ENCODE measurements around the gene SH3GL1. TPM values are rescaled to one million over a fixed set of nuclear protein-coding genes. Genes with fewer than 3 reads are reported as not detected.

Gene SH3GL1
- total RNA-seq, 1 experiment from 2014 or later: 59.8 TPM

GRCh38 chr19:4389511-4390016, 10.8 kb downstream of the SH3GL1 start:
- Histone ChIP-seq H3K9ac (ENCODE audit: low read length) (no peak overlapping the region), H3F3A (ENCODE audit: low read length, unreplicated experiment) (no peaks in the 10 kb centered on the region), H3K27me3 (ENCODE audit: low read length) (no peaks in the 10 kb centered on the region), H2AFZ (ENCODE audit: low read length) (no peak overlapping the region), H3K4me1 (ENCODE audit: insufficient read depth, low read length) (peaks cover 16% of the 10 kb centered on the region), H3K9me2 (replicated peaks; ENCODE audit: low read length) (no peaks in the 10 kb centered on the region), H4K20me1 (ENCODE audit: low read length) (peaks cover 6% of the 10 kb centered on the region; the same call in 1 of the 2 replicates), H3K9me3 (ENCODE audit: low read length) (no peaks in the 10 kb centered on the region), H3K79me2 (ENCODE audit: low read length) (peaks cover 95% of the 10 kb centered on the region), H3K27ac (ENCODE audit: low read length) (no peak overlapping the region), H3K36me3 (ENCODE audit: low read depth, low read length) (no peaks in the 10 kb centered on the region), H3K4me2 (ENCODE audit: low read length) (no peak overlapping the region), H3K4me3 (ENCODE audit: low read length) (no peak overlapping the region)
- intact Hi-C loops (cut with micrococcal nuclease): no loop called here
- BruUV-seq (replicated peaks): no TSS peak
- POLR2A ChIA-PET (ENCODE audit: unreplicated experiment): no interaction called here
- CTCF ChIA-PET: no interaction called here
- TF ChIP-seq EZH2 (IDR thresholded peaks at IDR 0.05; ENCODE audit: low read length, unreplicated experiment) (no peak), EZH2phosphoT487 (IDR thresholded peaks at IDR 0.05; ENCODE audit: borderline replicate concordance, low read length) (no peak), CTCF (conservative IDR thresholded peaks at IDR 0.05; ENCODE audit: low read depth, low read length) (no peak)
- DNase-seq (no peak), ATAC-seq (no peak)

DNA sequence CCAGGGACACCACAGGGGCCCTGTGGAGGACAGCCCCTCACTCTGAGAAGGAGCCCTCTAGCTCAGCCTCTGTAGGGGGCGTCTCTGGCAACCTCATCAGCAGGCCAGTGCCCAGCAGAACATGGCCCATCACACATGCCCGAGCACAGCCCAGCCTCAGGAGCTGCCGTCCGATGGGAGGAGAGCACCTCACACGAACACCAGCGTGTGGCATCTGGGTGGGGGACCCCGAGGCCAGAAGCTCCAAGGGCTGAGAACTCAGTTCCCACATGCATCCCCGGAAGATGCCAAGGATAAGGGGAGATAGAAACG, 11.3 kb downstream of the SH3GL1 start:
- ChIA-PET CTCF (interaction anchor here (0.6 kb wide), 1 partner anchor 249 kb away, joined by 5 read pairs; no protein-coding TSS in a partner anchor), POLR2A (ENCODE audit: unreplicated experiment) (no interaction called here)
- H3K36me3 ChIP-seq (ENCODE audit: low read depth, low read length): no peaks in the 10 kb centered on the region
- H3K9me2 ChIP-seq (replicated peaks; ENCODE audit: low read length): no peaks in the 10 kb centered on the region
- H3K9ac ChIP-seq (ENCODE audit: low read length): no peak overlapping the region
- intact Hi-C loops (cut with micrococcal nuclease): no loop called here
- no peak for ATAC-seq
- BruUV-seq (replicated peaks): no TSS peak
- DNase-seq: no peak
- no peaks in the 10 kb centered on the region for H3K27me3 ChIP-seq (ENCODE audit: low read length)
- peaks cover 6% of the 10 kb centered on the region; the same call in 1 of the 2 replicates for H4K20me1 ChIP-seq (ENCODE audit: low read length)
- H3K4me3 ChIP-seq (ENCODE audit: low read length): no peak overlapping the region
- H3K9me3 ChIP-seq (ENCODE audit: low read length): no peaks in the 10 kb centered on the region
- no peak for TF ChIP-seq EZH2phosphoT487 (IDR thresholded peaks at IDR 0.05; ENCODE audit: borderline replicate concordance, low read length)
- no peak overlapping the region for H3K4me2 ChIP-seq (ENCODE audit: low read length)
- H3F3A ChIP-seq (ENCODE audit: low read length, unreplicated experiment): no peaks in the 10 kb centered on the region
- peaks cover 95% of the 10 kb centered on the region for H3K79me2 ChIP-seq (ENCODE audit: low read length)
- no peak overlapping the region for H2AFZ ChIP-seq (ENCODE audit: low read length)
- H3K4me1 ChIP-seq (ENCODE audit: insufficient read depth, low read length): peaks cover 16% of the 10 kb centered on the region
- H3K27ac ChIP-seq (ENCODE audit: low read length): no peak overlapping the region

- Histone ChIP-seq H3K27ac (ENCODE audit: low read length) (peak overlapping the region; percentile 18; the same call in 1 of the 2 replicates), H3K4me1 (ENCODE audit: insufficient read depth, low read length) (peaks cover 16% of the 10 kb centered on the region), H3K79me2 (ENCODE audit: low read length) (peaks cover 95% of the 10 kb centered on the region), H2AFZ (ENCODE audit: low read length) (no peak overlapping the region), H3K4me2 (ENCODE audit: low read length) (0 out of 2 replicates have a peak overlapping the region, but pooled peaks have one; percentile 28), H3F3A (ENCODE audit: low read length, unreplicated experiment) (no peaks in the 10 kb centered on the region), H3K27me3 (ENCODE audit: low read length) (no peaks in the 10 kb centered on the region), H3K9me3 (ENCODE audit: low read length) (no peaks in the 10 kb centered on the region), H3K9me2 (replicated peaks; ENCODE audit: low read length) (no peaks in the 10 kb centered on the region), H4K20me1 (ENCODE audit: low read length) (peaks cover 6% of the 10 kb centered on the region; the same call in 1 of the 2 replicates), H3K4me3 (ENCODE audit: low read length) (no peak overlapping the region), H3K36me3 (ENCODE audit: low read depth, low read length) (no peaks in the 10 kb centered on the region), H3K9ac (ENCODE audit: low read length) (no peak overlapping the region)
- DNase-seq (peak; percentile 52), ATAC-seq (peak; percentile 66)
- no TSS peak for BruUV-seq (replicated peaks)
- ChIA-PET CTCF (interaction anchor here (0.6 kb wide), 1 partner anchor 248 kb away, joined by 5 read pairs; no protein-coding TSS in a partner anchor), POLR2A (ENCODE audit: unreplicated experiment) (no interaction called here)
- intact Hi-C loops (cut with micrococcal nuclease): no loop called here
- TF ChIP-seq EZH2phosphoT487 (IDR thresholded peaks at IDR 0.05; ENCODE audit: borderline replicate concordance, low read length): no peak
- no peak for TF ChIP-seq CTCF (conservative IDR thresholded peaks at IDR 0.05; ENCODE audit: low read depth, low read length)
- no peak for TF ChIP-seq EZH2 (IDR thresholded peaks at IDR 0.05; ENCODE audit: low read length, unreplicated experiment)
These were observed 11.8 kb downstream of the SH3GL1 start for GRCh38 chr19:4388337-4389063.
